GM12878 (cell line): ENCODE data around the gene VPS13C.

Experiments
- CHD1 ChIP-seq: IDR thresholded peaks from 2 replicates; pipeline ENCODE4 v1.6.1; 2012; ENCODE audit warnings: low read depth, low read length, improper control_type of control experiment
- CTCF ChIP-seq, 3 experiments: IDR thresholded peaks in 2 of 3; conservative IDR thresholded peaks in 1 of 3; 2 replicates each; pipeline ENCODE4 v1.5.1; 2011; ENCODE audit warnings: low read depth in 3 of 3, low read length in 3 of 3, mild to moderate bottlenecking in 3 of 3, control low read depth in 2 of 3, moderate library complexity in 2 of 3, inconsistent platforms in 1 of 3, mixed read lengths in 1 of 3; ENCODE audit not compliant: control insufficient read depth in 2 of 3, insufficient read depth in 1 of 3; ENCODE audit errors: extremely low read depth in 1 of 3
- MYC ChIP-seq: IDR thresholded peaks from 2 replicates; pipeline ENCODE4 v1.6.1; 2011; ENCODE audit warnings: mild to moderate bottlenecking, low read length, moderate library complexity, inconsistent platforms; ENCODE audit not compliant: insufficient read depth, insufficient replicate concordance, insufficient read length, severe bottlenecking
- REST ChIP-seq: IDR thresholded peaks from 2 replicates; pipeline ENCODE4 v1.6.1; 2012; ENCODE audit warnings: mild to moderate bottlenecking, low read depth, low read length
- ZBED1 ChIP-seq: IDR thresholded peaks from 2 replicates; pipeline ENCODE4 v1.6.1; 2016; ENCODE audit warnings: borderline replicate concordance

GRCh38 chr15:61992518-61992917, 67.7 kb downstream of the VPS13C start:
- TF ChIP-seq CHD1 (no peak), CTCF (IDR thresholded peaks at IDR 0.05 in 2 of 3, conservative IDR thresholded peaks at IDR 0.05 in 1 of 3; ENCODE audit: control insufficient read depth in 2 of 3, extremely low read depth in 1 of 3, insufficient read depth in 1 of 3, low read depth in 3 of 3, low read length in 3 of 3) (no peak), REST (no peak), ZBED1 (no peak), MYC (no peak)
